CD8-positive, alpha-beta memory T cell (primary cell): ENCODE data around the gene APRT. TPM values are rescaled to one million over a fixed set of nuclear protein-coding genes. Genes with fewer than 3 reads are reported as not detected.
A peak's percentile ranks its signal among the peaks of the same experiment; 100 is the strongest.

Experiments
- CTCF ChIA-PET: fragments of 350-600 bp; sonication (Branson Sonifier 250); formaldehyde crosslinking; loops from one replicate; lab custom pipeline; 2021; ENCODE audit warnings: antibody characterized with exemption; lab: Charles Lee
- POLR2A ChIA-PET: fragments of 350-600 bp; sonication (Branson Sonifier 250); formaldehyde crosslinking; loops from one replicate; lab custom pipeline; 2021; ENCODE audit warnings: antibody characterized with exemption; lab: Charles Lee
- DNase-seq, 5 donors: peaks; one replicate each; pipeline versions ENCODE4 v3.0.0 to v3.0.0-alpha.2; 2020 to 2022; ENCODE audit warnings: mixed read lengths in 1 of 5
- H3K27ac ChIP-seq: one replicate; pipeline ENCODE4 v1.7.0; 2013; ENCODE audit warnings: low read depth, mild to moderate bottlenecking, low read length, moderate library complexity
- H3K27me3 ChIP-seq: 2 replicates; pipeline ENCODE4 v1.7.0; 2013; ENCODE audit warnings: low read length, mild to moderate bottlenecking; ENCODE audit not compliant: insufficient read depth, poor library complexity, severe bottlenecking
- H3K36me3 ChIP-seq: 2 replicates; pipeline ENCODE4 v1.7.0; 2013; ENCODE audit warnings: mild to moderate bottlenecking, low read length, moderate library complexity; ENCODE audit not compliant: insufficient read depth
- H3K4me1 ChIP-seq: 2 replicates; pipeline ENCODE4 v1.7.0; 2013; ENCODE audit warnings: mild to moderate bottlenecking, low read length, moderate library complexity; ENCODE audit not compliant: insufficient read depth
- H3K4me3 ChIP-seq: 2 replicates; pipeline ENCODE4 v1.7.0; 2013; ENCODE audit warnings: mild to moderate bottlenecking, low read length
- H3K9me3 ChIP-seq: 2 replicates; pipeline ENCODE4 v1.7.0; 2013; ENCODE audit warnings: mild to moderate bottlenecking, low read length
- H3K27ac Mint-ChIP-seq, 8 donors: one replicate each; pipeline ENCODE4 v1.8.0; 2020 to 2021; ENCODE audit warnings: mixed read lengths in 8 of 8, mild to moderate bottlenecking in 6 of 8, inconsistent platforms in 3 of 8, moderate library complexity in 3 of 8
- H3K27me3 Mint-ChIP-seq, 2 donors: one replicate each; pipeline ENCODE4 v1.8.0; 2020 to 2021; ENCODE audit warnings: mixed read lengths in 2 of 2, mild to moderate bottlenecking in 1 of 2, moderate library complexity in 1 of 2
- H3K36me3 Mint-ChIP-seq, 3 donors: one replicate each; pipeline ENCODE4 v1.8.0; 2020 to 2021; ENCODE audit warnings: mixed read lengths in 3 of 3, inconsistent platforms in 1 of 3, mild to moderate bottlenecking in 1 of 3
- H3K4me1 Mint-ChIP-seq, 3 donors: one replicate each; pipeline ENCODE4 v1.8.0; 2020 to 2021; ENCODE audit warnings: mixed read lengths in 3 of 3, inconsistent platforms in 1 of 3, mild to moderate bottlenecking in 1 of 3
- H3K4me3 Mint-ChIP-seq, 7 donors: one replicate each; pipeline ENCODE4 v1.8.0; 2020 to 2021; ENCODE audit warnings: mixed read lengths in 7 of 7, mild to moderate bottlenecking in 6 of 7, moderate library complexity in 4 of 7, inconsistent platforms in 2 of 7
- H3K9me3 Mint-ChIP-seq, 5 donors: one replicate each; pipeline ENCODE4 v1.8.0; 2020 to 2022; ENCODE audit warnings: mixed read lengths in 5 of 5, mild to moderate bottlenecking in 3 of 5, moderate library complexity in 2 of 5, inconsistent platforms in 1 of 5
- polyA plus RNA-seq: library from polyadenylated mRNA; unstranded; fragments of 300-500 nt; fragmentation: Illumina TruSeq; gene quantifications from one replicate; pipeline ENCODE4 v1.2.3, GENCODE V29; 2021
- total RNA-seq, 2 experiments: library from RNA; stranded (reverse); gene quantifications; one replicate each; pipeline ENCODE4 v1.2.3, GENCODE V29; 2021

Gene APRT
- total and polyA plus RNA-seq, 3 experiments from 2014 or later, result 338 to 490 (median 348) TPM

DNA sequence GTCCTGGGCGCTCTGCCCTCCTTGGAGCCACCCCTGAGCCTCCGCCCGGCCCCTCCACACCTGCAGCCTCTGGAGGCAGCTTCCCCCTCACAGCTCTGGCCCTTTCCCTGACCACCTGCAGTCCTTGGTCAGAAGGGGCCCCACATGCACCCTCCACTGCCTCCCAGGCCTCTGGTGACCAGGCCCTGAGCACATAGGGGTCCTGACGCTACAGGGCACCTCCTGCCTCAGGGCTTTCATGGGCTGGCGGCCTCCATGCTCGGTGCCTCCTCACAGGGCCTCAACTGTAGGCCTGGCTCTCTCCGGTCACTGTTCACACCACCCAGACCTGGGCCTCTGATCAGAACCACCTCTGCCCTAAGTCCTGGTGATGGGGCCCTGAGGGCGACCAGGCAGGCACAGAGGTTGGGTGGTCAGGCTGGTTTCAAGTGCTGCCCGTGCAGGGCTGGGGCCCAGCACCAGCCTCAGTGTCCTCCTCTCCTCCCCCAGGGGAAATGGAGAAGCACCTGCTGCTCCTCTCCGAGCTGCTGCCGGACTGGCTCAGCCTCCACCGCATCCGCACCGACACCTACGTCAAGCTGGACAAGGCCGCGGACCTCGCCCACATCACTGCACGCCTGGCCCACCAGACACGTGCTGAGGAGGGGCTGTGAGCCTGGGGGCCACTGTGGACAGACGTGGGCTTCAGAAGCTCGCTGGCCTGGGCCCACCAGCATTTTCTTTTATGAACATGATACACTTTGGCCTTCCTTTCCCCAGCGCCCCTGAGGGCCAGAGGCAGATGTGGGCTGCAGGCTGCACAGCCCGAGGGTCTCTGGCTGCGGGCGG lies 3.9 kb downstream of the APRT start:
- Histone ChIP-seq H3K36me3 (peaks cover 9% of the 10 kb centered on the region), H3K4me3 (no peak overlapping the region), H3K27me3 (no peaks in the 10 kb centered on the region), H3K27ac (no peak overlapping the region), H3K4me1 (peaks cover 24% of the 10 kb centered on the region), H3K9me3 (no peaks in the 10 kb centered on the region)
- peaks cover 5 to 37% (median 17%) of the 10 kb centered on the region in 3 donors for H3K4me1 Mint-ChIP-seq
- peaks cover 0 to 23% (median 0%) of the 10 kb centered on the region in 3 donors for H3K36me3 Mint-ChIP-seq
- peak overlapping the region in 1 of 7 donors; percentile 75 for H3K4me3 Mint-ChIP-seq
- no peaks in the 10 kb centered on the region for H3K9me3 Mint-ChIP-seq
- DNase-seq, result no peak
- ChIA-PET CTCF (interaction anchor here (4.9 kb wide), 1 partner anchor 71 kb away, joined by 15 read pairs; no protein-coding TSS in a partner anchor), POLR2A (no interaction called here)
- H3K27me3 Mint-ChIP-seq, result peaks cover 0 to 3% of the 10 kb centered on the region in 2 donors
- peak overlapping the region in 2 of 8 donors; percentile 47 to 70 for H3K27ac Mint-ChIP-seq

DNA sequence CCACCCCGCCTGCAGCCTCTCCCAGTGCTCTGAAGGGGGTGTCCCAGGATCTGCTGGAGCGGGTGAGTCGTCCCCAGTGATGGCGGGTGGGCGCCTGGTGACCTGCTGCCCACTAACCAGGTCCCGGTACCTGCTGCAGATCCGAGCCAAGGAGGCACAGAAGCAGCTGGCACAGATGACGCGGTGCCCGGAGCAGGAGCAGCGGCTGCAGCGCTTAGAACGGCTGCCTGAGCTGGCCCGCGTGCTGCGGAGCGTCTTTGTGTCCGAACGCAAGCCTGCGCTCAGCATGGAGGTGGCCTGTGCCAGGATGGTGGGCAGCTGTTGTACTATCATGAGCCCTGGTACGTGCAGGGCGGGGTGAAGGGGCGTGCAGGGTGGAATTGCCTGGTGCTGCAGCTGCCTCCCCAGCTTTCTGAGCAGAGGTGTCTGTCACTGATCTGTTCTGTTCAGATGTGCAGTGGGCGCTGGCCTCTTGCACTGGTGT lies 4.5 kb downstream of the APRT start:
- peaks cover 24% of the 10 kb centered on the region for H3K4me1 ChIP-seq
- H3K27ac ChIP-seq, result no peak overlapping the region
- Mint-ChIP-seq H3K36me3 (peaks cover 0 to 25% (median 0%) of the 10 kb centered on the region in 3 donors), H3K9me3 (peaks cover 0 to 2% (median 0%) of the 10 kb centered on the region in 5 donors), H3K4me1 (peaks cover 8 to 36% (median 16%) of the 10 kb centered on the region in 3 donors), H3K27me3 (no peaks in the 10 kb centered on the region), H3K27ac (peak overlapping the region in 2 of 8 donors; percentile 38 to 70), H3K4me3 (no peak overlapping the region)
- no peak for DNase-seq
- H3K9me3 ChIP-seq, result no peaks in the 10 kb centered on the region
- H3K4me3 ChIP-seq, result no peak overlapping the region
- no peaks in the 10 kb centered on the region for H3K27me3 ChIP-seq
- POLR2A ChIA-PET, result no interaction called here
- CTCF ChIA-PET, result interaction anchor here (4.9 kb wide), 1 partner anchor 70 kb away, joined by 15 read pairs; no protein-coding TSS in a partner anchor
- peaks cover 9% of the 10 kb centered on the region for H3K36me3 ChIP-seq

DNA sequence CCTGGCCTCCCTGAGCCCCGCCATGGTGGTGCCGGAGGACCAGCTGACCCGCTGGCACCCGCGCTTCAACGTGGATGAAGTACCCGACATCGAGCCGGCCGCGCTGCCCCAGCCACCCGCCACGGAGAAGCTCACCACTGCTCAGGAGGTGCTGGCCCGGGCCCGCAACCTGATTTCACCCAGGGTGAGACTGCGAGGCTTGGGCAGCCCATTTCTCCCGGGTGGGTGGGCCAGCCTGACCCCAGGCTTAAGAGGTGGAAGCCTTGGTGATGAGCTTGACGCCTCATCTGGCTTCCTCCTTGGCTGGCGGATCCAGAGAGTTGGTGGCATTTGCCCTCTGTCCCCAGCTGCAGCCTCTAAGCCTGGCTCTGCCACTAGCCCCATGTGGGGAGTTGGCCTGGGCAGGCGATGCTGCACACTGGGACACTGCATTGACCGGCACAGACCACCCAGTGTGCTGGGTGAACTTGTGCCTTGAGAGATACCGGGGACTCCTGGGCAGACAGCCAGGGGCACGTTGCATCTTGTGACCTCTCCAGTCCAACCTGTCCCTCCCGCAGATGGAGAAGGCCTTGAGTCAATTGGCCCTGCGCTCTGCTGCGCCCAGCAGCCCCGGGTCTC lies 5.1 kb downstream of the APRT start:
- H3K4me1 ChIP-seq, result peaks cover 24% of the 10 kb centered on the region
- ChIA-PET CTCF (interaction anchor here (0.7 to 4.9 kb wide), 2 partner anchors 69 to 409 kb away, joined by 3 to 15 read pairs; no protein-coding TSS in a partner anchor), POLR2A (interaction anchor here (0.6 kb wide), 1 partner anchor 23 kb away, joined by 4 read pairs; no protein-coding TSS in a partner anchor)

DNA sequence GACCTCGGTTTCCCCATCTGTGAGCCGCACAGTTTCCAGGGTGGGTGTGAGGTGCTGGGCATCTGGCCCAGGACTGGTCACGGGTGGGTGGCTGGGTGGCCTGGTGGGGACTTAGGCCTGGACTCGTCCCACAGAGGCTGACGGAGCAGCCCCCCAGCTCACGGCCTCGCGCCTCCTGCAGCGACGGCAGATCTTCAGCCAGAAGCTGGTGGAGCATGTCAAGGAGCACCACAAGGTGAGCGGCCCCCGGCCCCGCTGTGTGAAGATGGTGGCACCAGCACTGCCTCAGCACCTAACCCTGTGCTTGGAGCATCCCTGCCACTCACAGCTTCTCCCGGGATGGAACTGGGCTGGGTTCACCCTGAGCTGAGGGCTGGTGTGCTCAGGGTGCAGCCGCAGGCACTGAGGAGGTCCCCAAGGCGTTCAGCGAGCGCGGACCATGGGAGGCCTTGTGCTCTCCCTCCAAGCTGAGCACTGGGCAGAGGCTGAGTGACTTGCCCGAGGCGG lies 5.8 kb downstream of the APRT start:
- DNase-seq, result no peak
- no peak overlapping the region for H3K4me3 ChIP-seq
- H3K36me3 ChIP-seq, result peaks cover 9% of the 10 kb centered on the region
- peaks cover 0 to 21% (median 0%) of the 10 kb centered on the region in 3 donors for H3K36me3 Mint-ChIP-seq
- no peak overlapping the region for H3K27ac ChIP-seq
- H3K4me1 Mint-ChIP-seq, result peaks cover 7 to 36% (median 13%) of the 10 kb centered on the region in 3 donors
- no peak overlapping the region for H3K4me3 Mint-ChIP-seq
- CTCF ChIA-PET, result interaction anchor here (0.7 to 4.9 kb wide), 2 partner anchors 69 to 410 kb away, joined by 3 to 15 read pairs; no protein-coding TSS in a partner anchor
- no peaks in the 10 kb centered on the region for H3K9me3 ChIP-seq
- H3K27me3 Mint-ChIP-seq, result no peaks in the 10 kb centered on the region
- H3K27me3 ChIP-seq, result no peaks in the 10 kb centered on the region
- POLR2A ChIA-PET, result interaction anchor here (0.5 to 0.6 kb wide), 2 partner anchors 22 to 157 kb away, joined by 4 read pairs; no protein-coding TSS in a partner anchor
- H3K4me1 ChIP-seq, result peaks cover 21% of the 10 kb centered on the region
- no peak overlapping the region for H3K27ac Mint-ChIP-seq
- H3K9me3 Mint-ChIP-seq, result peaks cover 0 to 2% (median 0%) of the 10 kb centered on the region in 5 donors

More for the DNA sequence above, 5.1 kb downstream of the APRT start:
- Histone ChIP-seq H3K27me3 (no peaks in the 10 kb centered on the region), H3K9me3 (no peaks in the 10 kb centered on the region), H3K4me3 (no peak overlapping the region), H3K36me3 (peaks cover 9% of the 10 kb centered on the region), H3K27ac (no peak overlapping the region)
- Mint-ChIP-seq H3K9me3 (peaks cover 0 to 2% (median 0%) of the 10 kb centered on the region in 5 donors), H3K4me1 (peaks cover 8 to 36% (median 14%) of the 10 kb centered on the region in 3 donors), H3K27ac (no peak overlapping the region), H3K27me3 (no peaks in the 10 kb centered on the region), H3K4me3 (no peak overlapping the region), H3K36me3 (peaks cover 0 to 22% (median 0%) of the 10 kb centered on the region in 3 donors)
- no peak for DNase-seq

DNA sequence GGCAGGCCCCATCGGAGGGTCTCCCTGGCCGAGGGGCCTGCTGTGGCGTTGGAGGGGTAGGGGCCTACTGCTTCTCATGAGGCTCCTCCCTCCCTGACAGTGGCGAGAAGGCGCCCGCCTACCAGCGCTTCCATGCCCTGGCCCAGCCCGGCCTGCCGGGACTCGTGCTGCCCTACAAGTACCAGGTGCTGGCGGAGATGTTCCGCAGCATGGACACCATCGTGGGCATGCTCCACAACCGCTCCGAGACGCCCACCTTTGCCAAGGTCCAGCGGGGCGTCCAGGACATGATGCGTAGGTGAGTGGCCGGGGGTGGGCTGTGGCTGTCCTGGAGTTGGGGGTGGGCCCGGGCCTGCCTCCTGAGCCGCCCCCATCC lies 6.4 kb downstream of the APRT start:
- no peak overlapping the region for H3K27ac Mint-ChIP-seq
- DNase-seq, result no peak
- H3K9me3 Mint-ChIP-seq, result peaks cover 0 to 2% (median 0%) of the 10 kb centered on the region in 5 donors
- peak overlapping the region in 1 of 7 donors; percentile 11 for H3K4me3 Mint-ChIP-seq
- H3K4me1 Mint-ChIP-seq, result peaks cover 6 to 36% (median 8%) of the 10 kb centered on the region in 3 donors
- H3K4me1 ChIP-seq, result peaks cover 17% of the 10 kb centered on the region
- H3K27ac ChIP-seq, result peak overlapping the region; percentile 57
- ChIA-PET POLR2A (no interaction called here), CTCF (interaction anchor here (4.9 kb wide), 1 partner anchor 68 kb away, joined by 15 read pairs; no protein-coding TSS in a partner anchor)
- peaks cover 9% of the 10 kb centered on the region for H3K36me3 ChIP-seq
- H3K36me3 Mint-ChIP-seq, result peaks cover 0 to 20% (median 0%) of the 10 kb centered on the region in 3 donors
- no peaks in the 10 kb centered on the region for H3K27me3 ChIP-seq
- H3K27me3 Mint-ChIP-seq, result no peaks in the 10 kb centered on the region
- no peaks in the 10 kb centered on the region for H3K9me3 ChIP-seq
- no peak overlapping the region for H3K4me3 ChIP-seq

DNA sequence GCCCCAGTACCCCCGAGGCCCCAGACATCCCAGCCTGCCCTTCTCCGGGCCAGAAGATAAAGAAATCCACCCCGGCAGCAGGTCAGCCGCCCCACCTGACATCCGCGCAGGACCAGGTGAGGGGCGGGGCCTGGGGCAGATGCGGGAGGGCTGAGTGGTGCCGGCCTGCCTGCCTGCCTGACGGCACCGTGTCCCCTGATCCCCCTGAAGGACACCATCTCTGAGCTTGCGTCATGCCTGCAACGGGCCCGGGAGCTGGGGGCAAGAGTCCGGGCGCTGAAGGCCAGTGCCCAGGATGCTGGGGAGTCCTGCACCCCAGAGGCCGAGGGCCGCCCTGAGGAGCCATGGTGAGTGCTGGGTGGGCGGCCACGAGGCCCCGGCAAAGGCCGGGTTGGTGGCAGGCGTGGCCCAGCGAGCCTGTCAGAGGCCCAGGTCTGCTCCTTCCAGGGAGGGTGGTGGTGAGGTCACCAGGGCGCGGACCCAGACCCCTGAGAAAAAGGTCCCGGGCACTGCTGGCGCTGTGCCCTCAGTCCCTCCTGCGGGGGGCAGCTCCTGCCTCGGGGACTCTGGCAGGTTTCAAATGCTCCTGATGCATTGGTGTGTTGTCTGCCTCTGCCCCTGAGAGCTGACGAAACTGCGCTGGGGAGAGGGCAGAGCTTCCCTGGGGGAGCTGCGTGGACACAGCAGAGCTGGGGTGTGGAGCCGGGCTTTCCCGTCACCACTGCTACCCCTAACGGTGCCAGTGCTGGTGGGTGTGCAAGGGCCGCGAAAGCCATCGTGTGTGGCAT lies 7.0 kb downstream of the APRT start:
- Mint-ChIP-seq H3K4me1 (peaks cover 6 to 36% (median 10%) of the 10 kb centered on the region in 3 donors), H3K36me3 (peaks cover 0 to 14% (median 0%) of the 10 kb centered on the region in 3 donors), H3K27ac (peak overlapping the region in 2 of 8 donors; percentile 23 to 29), H3K27me3 (no peaks in the 10 kb centered on the region), H3K9me3 (peaks cover 0 to 2% (median 0%) of the 10 kb centered on the region in 5 donors), H3K4me3 (peak overlapping the region in 5 of 7 donors; percentile 11 to 55 (median 37))
- Histone ChIP-seq H3K4me3 (no peak overlapping the region), H3K36me3 (peaks cover 9% of the 10 kb centered on the region), H3K27ac (peak overlapping the region; percentile 57), H3K4me1 (peaks cover 17% of the 10 kb centered on the region), H3K27me3 (no peaks in the 10 kb centered on the region), H3K9me3 (no peaks in the 10 kb centered on the region)
- POLR2A ChIA-PET, result no interaction called here
- DNase-seq, result peak in 2 of 5 donors; percentile 15 to 26
- CTCF ChIA-PET, result interaction anchor here (1.0 to 4.9 kb wide), 3 partner anchors 11 to 67 kb away, joined by 3 to 15 read pairs (median 10); no protein-coding TSS in a partner anchor

DNA sequence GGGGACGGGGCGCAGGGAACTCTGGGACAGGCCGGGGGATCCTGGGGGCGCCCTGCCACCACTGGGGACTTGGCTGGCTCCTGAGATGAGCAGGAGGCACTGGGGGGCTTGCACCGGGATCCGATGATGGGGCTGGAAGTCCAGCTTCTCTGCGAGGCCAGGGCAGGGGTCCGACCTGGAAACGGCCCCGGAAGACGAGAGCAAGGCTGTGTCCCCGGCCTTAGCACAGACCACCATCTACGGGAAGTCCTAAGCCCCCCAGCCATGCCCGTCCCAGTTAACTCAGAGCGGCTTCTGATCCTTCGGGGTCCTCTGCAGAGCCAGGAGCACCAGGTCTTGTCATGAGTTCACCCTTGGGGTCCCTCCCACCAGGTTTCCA lies 7.6 kb downstream of the APRT start:
- peak overlapping the region in 2 of 8 donors; percentile 23 to 61 for H3K27ac Mint-ChIP-seq
- no peaks in the 10 kb centered on the region for H3K9me3 ChIP-seq
- H3K27me3 Mint-ChIP-seq, result no peaks in the 10 kb centered on the region
- H3K4me1 Mint-ChIP-seq, result peaks cover 6 to 35% (median 10%) of the 10 kb centered on the region in 3 donors
- H3K9me3 Mint-ChIP-seq, result peaks cover 0 to 2% (median 0%) of the 10 kb centered on the region in 5 donors
- ChIA-PET CTCF (interaction anchor here (1.0 to 2.1 kb wide), 3 partner anchors 11 to 67 kb away, joined by 3 to 11 read pairs (median 10); no protein-coding TSS in a partner anchor), POLR2A (no interaction called here)
- peaks cover 0 to 9% (median 0%) of the 10 kb centered on the region in 3 donors for H3K36me3 Mint-ChIP-seq
- H3K4me3 Mint-ChIP-seq, result peak overlapping the region; percentile 11 to 85 (median 50)
- H3K27me3 ChIP-seq, result no peaks in the 10 kb centered on the region
- no peak overlapping the region for H3K4me3 ChIP-seq
- H3K4me1 ChIP-seq, result peaks cover 23% of the 10 kb centered on the region
- DNase-seq, result no peak
- H3K27ac ChIP-seq, result peak overlapping the region; percentile 57
- H3K36me3 ChIP-seq, result peaks cover 3% of the 10 kb centered on the region
